Panc1 (cell line): ENCODE data around the gene GOLGA6L7. TPM values are rescaled to one million over a fixed set of nuclear protein-coding genes. Genes with fewer than 3 reads are reported as not detected.
A peak's percentile ranks its signal among the peaks of the same experiment; 100 is the strongest.
"Not testable (repeated sequence)": the region's sequence is repeated elsewhere in the genome, so short reads cannot be mapped to it uniquely, and the experiment has no call there.

ENCODE experiments used
- ATAC-seq: fragments of 200-7000 bp; cut with Tn5 transposase; 2 replicates; pipeline ENCODE4 v1.9.1; 2020; ENCODE audit warnings: mild to moderate bottlenecking, moderate library complexity
- BruUV-seq: library from RNA; stranded (reverse); fragments of 400-500 nt; replicated peaks from 2 replicates; lab custom pipeline; 2021; lab: Mats Ljungman, UMichigan
- CTCF ChIA-PET: fragments of 300-600 bp; sonication (Branson Sonifier 250); formaldehyde crosslinking; loops from one replicate; lab custom pipeline; 2022; ENCODE audit warnings: antibody characterized with exemption; lab: Charles Lee
- POLR2A ChIA-PET: fragments of 300-600 bp; sonication (Branson Sonifier 250); formaldehyde crosslinking; loops from one replicate; lab custom pipeline; 2022; ENCODE audit warnings: antibody characterized with exemption; lab: Charles Lee
- DNase-seq: peaks from one replicate; pipeline ENCODE4 v3.0.0-alpha.2; 2010; ENCODE audit warnings: low read depth, low spot score
- H3K27ac ChIP-seq: 2 replicates; pipeline ENCODE4 v1.5.1; 2011; ENCODE audit warnings: mild to moderate bottlenecking, low read length, inconsistent platforms
- H3K27me3 ChIP-seq: fragments of 200-500 bp; sonication (Bioruptor generic); 2 replicates; pipeline ENCODE4 v1.6.0; 2014; ENCODE audit warnings: low read length, inconsistent platforms; ENCODE audit not compliant: control insufficient read depth, insufficient read depth
- H3K36me3 ChIP-seq: fragments of 200-500 bp; sonication (Bioruptor generic); 2 replicates; pipeline ENCODE4 v1.5.1; 2014; ENCODE audit warnings: inconsistent platforms, mild to moderate bottlenecking, low read length, moderate library complexity; ENCODE audit not compliant: control insufficient read depth, insufficient read depth
- H3K4me1 ChIP-seq: 2 replicates; pipeline ENCODE4 v1.5.1; 2011; ENCODE audit warnings: inconsistent platforms, mild to moderate bottlenecking, low read length, moderate library complexity; ENCODE audit not compliant: control insufficient read depth, insufficient read depth
- H3K4me3 ChIP-seq, 2 experiments: 2 replicates each; pipeline ENCODE4 v1.5.1; 2011 to 2012; ENCODE audit warnings: low read depth in 2 of 2, low read length in 2 of 2, mild to moderate bottlenecking in 2 of 2, inconsistent platforms in 1 of 2, moderate library complexity in 1 of 2
- H3K9me3 ChIP-seq: fragments of 200-500 bp; sonication (Bioruptor generic); 2 replicates; pipeline ENCODE4 v1.5.1; 2014; ENCODE audit warnings: low read depth, mild to moderate bottlenecking, inconsistent platforms, low read length, moderate library complexity; ENCODE audit not compliant: control insufficient read depth, insufficient read depth
- in situ Hi-C: cut with HindIII; loops from 2 replicates; pipeline ENCODE4 v1.10.0; 2016; ENCODE audit warnings: low sequenced_read_pairs, low pct_unique_long_range_greater_than_20kb
- intact Hi-C: fragments of 100-400 bp; cut with micrococcal nuclease; formaldehyde crosslinking; loops from one replicate; pipeline ENCODE4 v1.10.0; 2022; ENCODE audit not compliant: unreplicated experiment
- total RNA-seq: library from RNA; stranded (reverse); gene quantifications from one replicate; pipeline ENCODE4 v1.2.1, GENCODE V29; 2021; ENCODE audit not compliant: unreplicated experiment
- TF ChIP-seq, protein P1 (sequence below): fragments of 450-650 bp; IDR thresholded peaks from 2 replicates; pipeline ENCODE4 v1.5.1; 2017; ENCODE audit warnings: mild to moderate bottlenecking

GOLGA6L7 gene
- total RNA-seq, 1 experiment from 2014 or later, result not detected

DNA sequence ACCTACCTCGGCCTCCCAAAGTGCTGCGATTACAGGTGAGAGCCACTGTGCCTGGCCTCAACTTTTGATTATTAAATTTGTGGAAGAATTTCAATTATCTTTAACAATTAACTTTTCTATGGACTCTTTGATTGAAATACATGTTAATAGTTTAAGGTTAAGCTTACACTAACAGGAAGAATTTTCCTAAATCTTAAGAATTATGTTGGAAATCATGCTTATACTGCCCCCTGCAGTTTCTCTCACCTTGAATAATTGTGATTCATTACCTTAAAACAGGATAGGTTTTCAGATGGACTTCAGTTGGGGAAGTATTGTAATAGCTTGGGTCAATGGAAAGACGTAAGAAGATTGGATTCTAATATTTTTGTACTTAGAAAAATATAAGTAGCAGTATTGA, 54.2 kb downstream of the GOLGA6L7 start:
- CTCF ChIA-PET, result not testable (repeated sequence)

More for the DNA sequence above, 54.2 kb downstream of the GOLGA6L7 start:
- H3K4me3 ChIP-seq, POLR2A ChIA-PET, H3K9me3 ChIP-seq, H3K4me1 ChIP-seq, BruUV-seq, H3K36me3 ChIP-seq, ATAC-seq, intact Hi-C loops, H3K27ac ChIP-seq, H3K27me3 ChIP-seq, in situ Hi-C loops, DNase-seq: not testable (repeated sequence)
- TF ChIP-seq, protein P1, sequence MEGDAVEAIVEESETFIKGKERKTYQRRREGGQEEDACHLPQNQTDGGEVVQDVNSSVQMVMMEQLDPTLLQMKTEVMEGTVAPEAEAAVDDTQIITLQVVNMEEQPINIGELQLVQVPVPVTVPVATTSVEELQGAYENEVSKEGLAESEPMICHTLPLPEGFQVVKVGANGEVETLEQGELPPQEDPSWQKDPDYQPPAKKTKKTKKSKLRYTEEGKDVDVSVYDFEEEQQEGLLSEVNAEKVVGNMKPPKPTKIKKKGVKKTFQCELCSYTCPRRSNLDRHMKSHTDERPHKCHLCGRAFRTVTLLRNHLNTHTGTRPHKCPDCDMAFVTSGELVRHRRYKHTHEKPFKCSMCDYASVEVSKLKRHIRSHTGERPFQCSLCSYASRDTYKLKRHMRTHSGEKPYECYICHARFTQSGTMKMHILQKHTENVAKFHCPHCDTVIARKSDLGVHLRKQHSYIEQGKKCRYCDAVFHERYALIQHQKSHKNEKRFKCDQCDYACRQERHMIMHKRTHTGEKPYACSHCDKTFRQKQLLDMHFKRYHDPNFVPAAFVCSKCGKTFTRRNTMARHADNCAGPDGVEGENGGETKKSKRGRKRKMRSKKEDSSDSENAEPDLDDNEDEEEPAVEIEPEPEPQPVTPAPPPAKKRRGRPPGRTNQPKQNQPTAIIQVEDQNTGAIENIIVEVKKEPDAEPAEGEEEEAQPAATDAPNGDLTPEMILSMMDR, result peak; percentile 34; the same call in 1 of the 2 replicates

Other genes starting within 250 kb of the GOLGA6L7 start
- gene GOLGA8M, start 136.2 kb downstream of the GOLGA6L7 start, total RNA-seq, result 0.87 TPM
- 0.31 TPM for gene APBA2, start 37.3 kb upstream of the GOLGA6L7 start, total RNA-seq